CD4-positive, alpha-beta T cell treated with Interferon alpha-2 for 1 hour (primary cell): ENCODE results near the gene CXCL12.

Experiments
- DNase-seq, 2 donors: peaks; one replicate each; pipeline ENCODE4 v3.0.0-alpha.2; 2020 to 2022

The CXCL12 gene

GRCh38 chr10:44361109-44361508 is 23.8 kb downstream of the CXCL12 start:
- DNase-seq: no peak

- DNase-seq: no peak
These were observed 26.7 kb downstream of the CXCL12 start for GRCh38 chr10:44358080-44358771.

GRCh38 chr10:44357023-44357540 is 27.8 kb downstream of the CXCL12 start:
- no peak for DNase-seq

- DNase-seq: no peak
These were observed 28.5 kb downstream of the CXCL12 start for GRCh38 chr10:44356139-44357022.

GRCh38 chr10:44355630-44356029 is 29.3 kb downstream of the CXCL12 start:
- no peak for DNase-seq

GRCh38 chr10:44354771-44355170 is 30.1 kb downstream of the CXCL12 start:
- no peak for DNase-seq

- DNase-seq: no peak
These were observed 31.2 kb downstream of the CXCL12 start for GRCh38 chr10:44353721-44354120.

- DNase-seq: no peak
These were observed 31.8 kb downstream of the CXCL12 start for GRCh38 chr10:44353128-44353390.

GRCh38 chr10:44352316-44353127 is 32.4 kb downstream of the CXCL12 start:
- DNase-seq: no peak

- no peak for DNase-seq
These were observed 36.4 kb downstream of the CXCL12 start for GRCh38 chr10:44348496-44348895.

- DNase-seq: no peak
These were observed 37.1 kb downstream of the CXCL12 start for GRCh38 chr10:44347609-44348400.

- no peak for DNase-seq
These were observed 40.2 kb downstream of the CXCL12 start for GRCh38 chr10:44344727-44345126.

- DNase-seq: no peak
These were observed 41.1 kb downstream of the CXCL12 start for GRCh38 chr10:44343843-44344242.

GRCh38 chr10:44341886-44342285 is 43.0 kb downstream of the CXCL12 start:
- no peak for DNase-seq

- DNase-seq: no peak
These were observed 44.3 kb downstream of the CXCL12 start for GRCh38 chr10:44340557-44340956.

- DNase-seq: no peak
These were observed 45.7 kb downstream of the CXCL12 start for GRCh38 chr10:44339218-44339617.

GRCh38 chr10:44337081-44337480 is 47.8 kb downstream of the CXCL12 start:
- DNase-seq: no peak

GRCh38 chr10:44335330-44336021 is 49.4 kb downstream of the CXCL12 start:
- no peak for DNase-seq

GRCh38 chr10:44334621-44335184 is 50.2 kb downstream of the CXCL12 start:
- DNase-seq: no peak

- DNase-seq: no peak
These were observed 50.8 kb downstream of the CXCL12 start for GRCh38 chr10:44334091-44334490.

GRCh38 chr10:44333511-44333910 is 51.4 kb downstream of the CXCL12 start:
- no peak for DNase-seq

GRCh38 chr10:44332465-44332864 is 52.4 kb downstream of the CXCL12 start:
- no peak for DNase-seq
